Erythroblast (primary cell): Measurements from ENCODE around the gene ALDOB.

Source experiments
- GATA1 ChIP-seq: IDR thresholded peaks from 2 replicates; pipeline ENCODE4 v1.6.1; 2011; ENCODE audit warnings: low read depth, mild to moderate bottlenecking, control low read depth, low read length, moderate library complexity
- POLR2A ChIP-seq: IDR thresholded peaks from 2 replicates; pipeline ENCODE4 v1.6.1; 2011; ENCODE audit warnings: mild to moderate bottlenecking, low read length

GRCh38 chr9:101443364-101443771 lies 7.8 kb upstream of the ALDOB start:
- TF ChIP-seq POLR2A, result no peak
- no peak for TF ChIP-seq GATA1
